Measurements from ENCODE around the gene THTPA. TPM values are rescaled to one million over a fixed set of nuclear protein-coding genes. Genes with fewer than 3 reads are reported as not detected.

THTPA gene
- total and polyA plus RNA-seq, 2 of the 13 experiments (the other 11 are each of a cell fraction or from before 2014, with no cell fraction given), result 7.4 to 8.7 TPM

- TF ChIP-seq EZH2 (conservative IDR thresholded peaks at IDR 0.05; ENCODE audit: low read depth, low read length), result no peak
- no peak for TF ChIP-seq KAT8 (CRISPR knock-in tag; IDR thresholded peaks at IDR 0.05)
- TF ChIP-seq ZXDC (CRISPR knock-in tag; IDR thresholded peaks at IDR 0.05), result no peak
- peak; percentile 76; the same call in 1 of the 2 replicates for TF ChIP-seq ZNF501 (CRISPR knock-in tag; IDR thresholded peaks at IDR 0.05)
- 0 out of 2 replicates have a peak, but pooled peaks have one; percentile 64 for TF ChIP-seq ZZZ3 (CRISPR knock-in tag; IDR thresholded peaks at IDR 0.05; ENCODE audit: borderline replicate concordance)
- TF ChIP-seq ZNF333 (CRISPR knock-in tag; IDR thresholded peaks at IDR 0.05; ENCODE audit: borderline replicate concordance), result 0 out of 2 replicates have a peak, but pooled peaks have one; percentile 63
- 0 out of 2 replicates have a peak, but pooled peaks have one; percentile 28 for TF ChIP-seq ZNF615 (CRISPR knock-in tag; IDR thresholded peaks at IDR 0.05; ENCODE audit: borderline replicate concordance)
- TF ChIP-seq ZNF619 (CRISPR knock-in tag; IDR thresholded peaks at IDR 0.05), result peak; percentile 88; the same call in 1 of the 2 replicates
- TF ChIP-seq JUNB (CRISPR knock-in tag; IDR thresholded peaks at IDR 0.05; ENCODE audit: borderline replicate concordance), result 0 out of 2 replicates have a peak, but pooled peaks have one; percentile 14
- 0 out of 2 replicates have a peak, but pooled peaks have one; percentile 38 for TF ChIP-seq PAXIP1 (CRISPR knock-in tag; conservative IDR thresholded peaks at IDR 0.05)
- no peak for TF ChIP-seq MEIS2 (CRISPR knock-in tag; IDR thresholded peaks at IDR 0.05)
- TF ChIP-seq HIC2 (CRISPR knock-in tag; IDR thresholded peaks at IDR 0.05; ENCODE audit: low read depth), result 0 out of 2 replicates have a peak, but pooled peaks have one; percentile 24
- no peak for TF ChIP-seq SNAPC4 (CRISPR knock-in tag; IDR thresholded peaks at IDR 0.05)
These were observed 6.1 kb downstream of the THTPA start (continued) for GRCh38 chr14:23561873-23562821.

Data from HepG2 (cell line).